Fibroblast of lung (primary cell): ENCODE measurements around the gene STK32B.

Experiments used
- EZH2 ChIP-seq: IDR thresholded peaks from 2 replicates; pipeline ENCODE4 v1.5.1; 2012; ENCODE audit warnings: low read length, control low read depth, mild to moderate bottlenecking; ENCODE audit errors: missing control alignments
- TF ChIP-seq, protein P1 (sequence below), 2 donors: IDR thresholded peaks in 1 of 2; conservative IDR thresholded peaks in 1 of 2; 1 replicate in 1 of 2; 2 replicates in 1 of 2; pipeline ENCODE4 v1.5.1; 2011 to 2012; ENCODE audit warnings: low read length in 2 of 2, control low read depth in 1 of 2, inconsistent platforms in 1 of 2, low read depth in 1 of 2, mild to moderate bottlenecking in 1 of 2

DNA sequence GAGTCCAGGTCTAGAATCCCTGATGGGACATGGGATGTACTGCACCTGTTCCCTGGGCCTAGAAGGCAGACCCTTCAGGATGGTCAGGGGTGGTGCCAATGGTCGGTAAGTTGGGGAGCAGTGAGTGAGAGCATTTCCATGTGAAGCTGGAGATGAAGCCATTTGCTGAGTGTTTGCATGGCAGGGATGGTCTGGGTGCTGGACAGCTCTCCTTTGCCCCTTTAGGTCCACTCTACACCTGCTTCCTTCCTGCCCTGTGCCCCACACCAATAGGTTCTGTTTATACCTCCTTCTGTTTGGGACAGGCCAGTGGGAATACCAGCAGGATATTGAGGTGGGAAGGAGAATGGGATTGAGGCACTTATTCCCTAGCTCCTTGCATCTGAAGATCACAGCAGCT, 181.3 kb downstream of the STK32B start:
- TF ChIP-seq, protein P1, sequence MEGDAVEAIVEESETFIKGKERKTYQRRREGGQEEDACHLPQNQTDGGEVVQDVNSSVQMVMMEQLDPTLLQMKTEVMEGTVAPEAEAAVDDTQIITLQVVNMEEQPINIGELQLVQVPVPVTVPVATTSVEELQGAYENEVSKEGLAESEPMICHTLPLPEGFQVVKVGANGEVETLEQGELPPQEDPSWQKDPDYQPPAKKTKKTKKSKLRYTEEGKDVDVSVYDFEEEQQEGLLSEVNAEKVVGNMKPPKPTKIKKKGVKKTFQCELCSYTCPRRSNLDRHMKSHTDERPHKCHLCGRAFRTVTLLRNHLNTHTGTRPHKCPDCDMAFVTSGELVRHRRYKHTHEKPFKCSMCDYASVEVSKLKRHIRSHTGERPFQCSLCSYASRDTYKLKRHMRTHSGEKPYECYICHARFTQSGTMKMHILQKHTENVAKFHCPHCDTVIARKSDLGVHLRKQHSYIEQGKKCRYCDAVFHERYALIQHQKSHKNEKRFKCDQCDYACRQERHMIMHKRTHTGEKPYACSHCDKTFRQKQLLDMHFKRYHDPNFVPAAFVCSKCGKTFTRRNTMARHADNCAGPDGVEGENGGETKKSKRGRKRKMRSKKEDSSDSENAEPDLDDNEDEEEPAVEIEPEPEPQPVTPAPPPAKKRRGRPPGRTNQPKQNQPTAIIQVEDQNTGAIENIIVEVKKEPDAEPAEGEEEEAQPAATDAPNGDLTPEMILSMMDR (conservative IDR thresholded peaks at IDR 0.05 in 1 of 2, IDR thresholded peaks at IDR 0.05 in 1 of 2; ENCODE audit: low read depth in 1 of 2, low read length in 2 of 2): no peak
- no peak for TF ChIP-seq EZH2
